ENCODE data around the gene CXCL14.
A peak's percentile ranks its signal among the peaks of the same experiment; 100 is the strongest.

The CXCL14 gene

GRCh38 chr5:135549413-135549812 lies 29.4 kb downstream of the CXCL14 start:
- DNase-seq (ENCODE audit: low read depth in 2 of 2) = no peak
- TF ChIP-seq CTCF (IDR thresholded peaks at IDR 0.05; ENCODE audit: low read depth, low read length) = no peak
- H3K4me3 ChIP-seq (replicated peaks in 1 of 2; ENCODE audit: low read depth in 2 of 2, low read length in 2 of 2) = no peak overlapping the region

GRCh38 chr5:135547590-135548254 lies 31.1 kb downstream of the CXCL14 start:
- no peak overlapping the region for H3K4me3 ChIP-seq (replicated peaks in 1 of 2; ENCODE audit: low read depth in 2 of 2, low read length in 2 of 2)
- no peak for DNase-seq (ENCODE audit: low read depth in 2 of 2)
- TF ChIP-seq CTCF (IDR thresholded peaks at IDR 0.05; ENCODE audit: low read depth, low read length) = no peak

GRCh38 chr5:135546912-135547311 lies 31.9 kb downstream of the CXCL14 start:
- DNase-seq (ENCODE audit: low read depth in 2 of 2) = no peak
- no peak for TF ChIP-seq CTCF (IDR thresholded peaks at IDR 0.05; ENCODE audit: low read depth, low read length)
- no peak overlapping the region for H3K4me3 ChIP-seq (replicated peaks in 1 of 2; ENCODE audit: low read depth in 2 of 2, low read length in 2 of 2)

GRCh38 chr5:135546101-135546500 lies 32.7 kb downstream of the CXCL14 start:
- DNase-seq (ENCODE audit: low read depth in 2 of 2) = no peak
- no peak overlapping the region for H3K4me3 ChIP-seq (replicated peaks in 1 of 2; ENCODE audit: low read depth in 2 of 2, low read length in 2 of 2)
- no peak for TF ChIP-seq CTCF (IDR thresholded peaks at IDR 0.05; ENCODE audit: low read depth, low read length)

- no peak for TF ChIP-seq CTCF (IDR thresholded peaks at IDR 0.05; ENCODE audit: low read depth, low read length)
- DNase-seq (ENCODE audit: low read depth in 2 of 2) = no peak
- no peak overlapping the region for H3K4me3 ChIP-seq (replicated peaks in 1 of 2; ENCODE audit: low read depth in 2 of 2, low read length in 2 of 2)
Measured at GRCh38 chr5:135545099-135545498, 33.7 kb downstream of the CXCL14 start.

GRCh38 chr5:135543485-135544304 lies 35.1 kb downstream of the CXCL14 start:
- no peak for TF ChIP-seq CTCF (IDR thresholded peaks at IDR 0.05; ENCODE audit: low read depth, low read length)
- DNase-seq (ENCODE audit: low read depth in 2 of 2) = peak in 1 of 2 donors; percentile 8
- peak overlapping the region; percentile 28 to 33 for H3K4me3 ChIP-seq (replicated peaks in 1 of 2; ENCODE audit: low read depth in 2 of 2, low read length in 2 of 2)
